WTC11 (cell line): ENCODE measurements around the gene HSPG2. TPM values are rescaled to one million over a fixed set of nuclear protein-coding genes. Genes with fewer than 3 reads are reported as not detected.

Source experiments
- ATAC-seq: fragments of 200-7000 bp; cut with Tn5 transposase; 2 replicates; pipeline ENCODE4 v1.10.0; 2021; ENCODE audit warnings: mild to moderate bottlenecking, moderate library complexity
- CTCF ChIA-PET: fragments of 300-600 bp; sonication (Branson Sonifier 250); formaldehyde crosslinking; loops from one replicate; lab custom pipeline; 2021; ENCODE audit warnings: antibody characterized with exemption; lab: Charles Lee
- POLR2A ChIA-PET: fragments of 350-600 bp; sonication (Branson Sonifier 250); formaldehyde crosslinking; loops from one replicate; lab custom pipeline; 2021; ENCODE audit warnings: antibody characterized with exemption; lab: Charles Lee
- DNase-seq: peaks from one replicate; pipeline ENCODE4 v3.0.0; 2021; ENCODE audit warnings: low spot score
- H3K27ac Mint-ChIP-seq: 2 replicates; pipeline ENCODE4 v1.8.0; 2021; ENCODE audit warnings: mixed read lengths
- H3K27me3 Mint-ChIP-seq: 2 replicates; pipeline ENCODE4 v1.8.0; 2021; ENCODE audit warnings: low read depth, mild to moderate bottlenecking, moderate library complexity, mixed read lengths
- H3K36me3 Mint-ChIP-seq: 2 replicates; pipeline ENCODE4 v1.8.0; 2021; ENCODE audit warnings: mixed read lengths
- H3K4me1 Mint-ChIP-seq: 2 replicates; pipeline ENCODE4 v1.8.0; 2022; ENCODE audit warnings: mixed read lengths
- H3K4me3 Mint-ChIP-seq: 2 replicates; pipeline ENCODE4 v1.8.0; 2021; ENCODE audit warnings: mild to moderate bottlenecking, moderate library complexity, mixed read lengths
- H3K9me3 Mint-ChIP-seq: 2 replicates; pipeline ENCODE4 v1.8.0; 2021; ENCODE audit warnings: mixed read lengths
- ARID4B ChIP-seq: sonication (generic); formaldehyde crosslinking; IDR thresholded peaks from 2 replicates; pipeline ENCODE4 v1.8.0; 2023; ENCODE audit warnings: missing genetic modification reagents, mild to moderate bottlenecking, borderline replicate concordance
- ATF1 ChIP-seq: sonication (generic); formaldehyde crosslinking; IDR thresholded peaks from 2 replicates; pipeline ENCODE4 v1.8.1; 2023; ENCODE audit warnings: mild to moderate bottlenecking, moderate library complexity, missing genetic modification reagents
- ATF3 ChIP-seq: sonication (generic); formaldehyde crosslinking; conservative IDR thresholded peaks from 2 replicates; pipeline ENCODE4 v1.8.1; 2022; ENCODE audit warnings: mild to moderate bottlenecking, missing genetic modification reagents
- ESRRA ChIP-seq: sonication (generic); formaldehyde crosslinking; IDR thresholded peaks from 2 replicates; pipeline ENCODE4 v1.8.1; 2022; ENCODE audit warnings: mild to moderate bottlenecking, missing genetic modification reagents, borderline replicate concordance
- ETV6 ChIP-seq: sonication (generic); formaldehyde crosslinking; IDR thresholded peaks from 2 replicates; pipeline ENCODE4 v1.8.1; 2022; ENCODE audit warnings: mild to moderate bottlenecking, missing genetic modification reagents
- NFATC4 ChIP-seq: fragments of 250-450 bp; sonication (Bioruptor Pico); IDR thresholded peaks from 2 replicates; pipeline ENCODE4 v1.9.0; 2021; ENCODE audit warnings: mild to moderate bottlenecking
- NFE2L1 ChIP-seq: sonication (generic); formaldehyde crosslinking; IDR thresholded peaks from 2 replicates; pipeline ENCODE4 v1.8.1; 2023; ENCODE audit warnings: missing genetic modification reagents
- TEAD1 ChIP-seq: sonication (generic); formaldehyde crosslinking; IDR thresholded peaks from 2 replicates; pipeline ENCODE4 v1.8.0; 2022; ENCODE audit warnings: mild to moderate bottlenecking, missing genetic modification reagents
- ZNF219 ChIP-seq: sonication (generic); formaldehyde crosslinking; IDR thresholded peaks from 2 replicates; pipeline ENCODE4 v1.8.0; 2023; ENCODE audit warnings: missing genetic modification reagents, mild to moderate bottlenecking, borderline replicate concordance
- total RNA-seq: library from RNA; stranded (reverse); gene quantifications from 3 replicates; pipeline ENCODE4 v1.2.3, GENCODE V29; 2021
- TF ChIP-seq, protein P1 (sequence below): sonication (generic); formaldehyde crosslinking; IDR thresholded peaks from 2 replicates; pipeline ENCODE4 v1.8.1; 2023; ENCODE audit warnings: mild to moderate bottlenecking, missing genetic modification reagents
- TF ChIP-seq, protein P2 (sequence below): fragments of 250-450 bp; sonication (Bioruptor Pico); IDR thresholded peaks from 2 replicates; pipeline ENCODE4 v1.9.0; 2021; ENCODE audit warnings: moderate library complexity, mild to moderate bottlenecking, inconsistent platforms, borderline replicate concordance

Gene HSPG2
- total RNA-seq, 1 experiment from 2014 or later = 120 TPM

- no peak for DNase-seq
- CTCF ChIA-PET = no interaction called here
Observed at GRCh38 chr1:21884456-21885235, 52.5 kb downstream of the HSPG2 start.

GRCh38 chr1:21882721-21883415 lies 54.2 kb downstream of the HSPG2 start:
- Mint-ChIP-seq H3K9me3 (no peaks in the 10 kb centered on the region), H3K4me3 (no peak overlapping the region), H3K36me3 (peaks cover 23% of the 10 kb centered on the region), H3K27ac (no peak overlapping the region), H3K4me1 (no peaks in the 10 kb centered on the region), H3K27me3 (no peaks in the 10 kb centered on the region)
- no peak for DNase-seq
- ChIA-PET CTCF (interaction anchor here (0.8 to 1.8 kb wide), 10 partner anchors 14 to 122 kb away, joined by 3 to 13 read pairs (median 4); no protein-coding TSS in a partner anchor), POLR2A (no interaction called here)
- TF ChIP-seq NFATC4 (CRISPR knock-in tag) (no peak), TEAD1 (CRISPR knock-in tag) (no peak), NFE2L1 (CRISPR knock-in tag) (no peak), ARID4B (CRISPR knock-in tag) (no peak), ETV6 (CRISPR knock-in tag) (no peak), ESRRA (no peak)
- no peak for ATAC-seq

More at GRCh38 chr1:21884456-21885235, 52.5 kb downstream of the HSPG2 start:
- Mint-ChIP-seq H3K36me3 (peaks cover 26% of the 10 kb centered on the region), H3K27ac (no peak overlapping the region), H3K4me3 (no peak overlapping the region), H3K27me3 (no peaks in the 10 kb centered on the region), H3K4me1 (no peaks in the 10 kb centered on the region), H3K9me3 (no peaks in the 10 kb centered on the region)
- POLR2A ChIA-PET = no interaction called here
- no peak for ATAC-seq
- TF ChIP-seq ZNF219 (CRISPR knock-in tag) (no peak), ATF1 (CRISPR knock-in tag) (no peak)

DNA sequence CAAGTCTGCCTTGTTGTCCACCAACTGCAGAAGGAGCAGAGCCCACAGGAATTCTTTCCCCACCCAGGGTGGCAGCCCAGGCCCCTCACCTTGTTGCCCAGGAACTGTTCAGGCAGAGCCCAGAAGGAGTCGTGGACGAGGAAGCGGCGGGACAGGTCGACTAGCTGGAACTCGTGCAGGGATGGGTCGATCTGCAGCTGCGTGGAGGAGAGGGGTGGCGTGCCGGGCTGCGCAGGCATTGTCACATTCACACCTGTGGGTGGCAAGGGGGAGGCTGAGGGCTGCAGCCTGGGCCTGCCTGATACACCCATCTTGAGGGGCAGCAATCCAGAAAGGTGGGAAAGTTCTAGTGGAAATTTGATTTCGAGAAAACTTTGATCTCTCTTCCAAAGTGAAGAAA lies 55.9 kb downstream of the HSPG2 start:
- no peak overlapping the region for H3K4me3 Mint-ChIP-seq
- DNase-seq (no peak), ATAC-seq (no peak)
- H3K36me3 Mint-ChIP-seq = peaks cover 24% of the 10 kb centered on the region
- no peak overlapping the region for H3K27ac Mint-ChIP-seq
- H3K9me3 Mint-ChIP-seq = no peaks in the 10 kb centered on the region
- TF ChIP-seq, protein P1, sequence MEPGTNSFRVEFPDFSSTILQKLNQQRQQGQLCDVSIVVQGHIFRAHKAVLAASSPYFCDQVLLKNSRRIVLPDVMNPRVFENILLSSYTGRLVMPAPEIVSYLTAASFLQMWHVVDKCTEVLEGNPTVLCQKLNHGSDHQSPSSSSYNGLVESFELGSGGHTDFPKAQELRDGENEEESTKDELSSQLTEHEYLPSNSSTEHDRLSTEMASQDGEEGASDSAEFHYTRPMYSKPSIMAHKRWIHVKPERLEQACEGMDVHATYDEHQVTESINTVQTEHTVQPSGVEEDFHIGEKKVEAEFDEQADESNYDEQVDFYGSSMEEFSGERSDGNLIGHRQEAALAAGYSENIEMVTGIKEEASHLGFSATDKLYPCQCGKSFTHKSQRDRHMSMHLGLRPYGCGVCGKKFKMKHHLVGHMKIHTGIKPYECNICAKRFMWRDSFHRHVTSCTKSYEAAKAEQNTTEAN (CRISPR knock-in tag) = no peak
- TF ChIP-seq ATF3 (no peak), ARID4B (CRISPR knock-in tag) (no peak)
- TF ChIP-seq, protein P2, sequence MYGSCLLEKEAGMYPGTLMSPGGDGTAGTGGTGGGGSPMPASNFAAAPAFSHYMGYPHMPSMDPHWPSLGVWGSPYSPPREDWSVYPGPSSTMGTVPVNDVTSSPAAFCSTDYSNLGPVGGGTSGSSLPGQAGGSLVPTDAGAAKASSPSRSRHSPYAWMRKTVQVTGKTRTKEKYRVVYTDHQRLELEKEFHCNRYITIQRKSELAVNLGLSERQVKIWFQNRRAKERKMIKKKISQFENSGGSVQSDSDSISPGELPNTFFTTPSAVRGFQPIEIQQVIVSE (CRISPR knock-in tag) = no peak
- no peaks in the 10 kb centered on the region for H3K27me3 Mint-ChIP-seq
- CTCF ChIA-PET = interaction anchor here (0.8 to 1.8 kb wide), 4 partner anchors 12 to 39 kb away, joined by 3 to 13 read pairs (median 6); no protein-coding TSS in a partner anchor
- H3K4me1 Mint-ChIP-seq = no peaks in the 10 kb centered on the region
- POLR2A ChIA-PET = no interaction called here
